Adrenal gland (tissue), 12 donors: ENCODE results near the gene OR9Q1. TPM values are rescaled to one million over a fixed set of nuclear protein-coding genes. Genes with fewer than 3 reads are reported as not detected.

Experiments
- DNase-seq, 7 donors: peaks; one replicate each; pipeline ENCODE4 v3.0.0-alpha.2; 2019 to 2020
- H3K27ac ChIP-seq, 5 donors: fragments of 200-600 bp; sonication (generic) in 4 of 5; 1 replicate in 3 of 5; 2 replicates in 2 of 5; pipeline versions ENCODE4 v1.5.1 to v1.8.0; 2016 to 2020; ENCODE audit warnings: mild to moderate bottlenecking in 1 of 5
- H3K27me3 ChIP-seq: fragments of 200-600 bp; 2 replicates; pipeline ENCODE4 v1.8.0; 2021
- H3K36me3 ChIP-seq, 2 donors: fragments of 200-600 bp; replicated peaks in 1 of 2; 1 replicate in 1 of 2; 2 replicates in 1 of 2; pipeline versions ENCODE4 v1.5.1 to v1.8.0; 2018 to 2022
- H3K4me1 ChIP-seq, 2 donors: fragments of 200-600 bp; replicated peaks in 1 of 2; 1 replicate in 1 of 2; 2 replicates in 1 of 2; pipeline versions ENCODE4 v1.5.1 to v1.8.0; 2018 to 2021
- H3K4me3 ChIP-seq, 4 donors: fragments of 200-600 bp; sonication (generic) in 3 of 4; one replicate each; pipeline ENCODE4 v1.5.1; 2016 to 2018
- H3K9me3 ChIP-seq, 3 donors: fragments of 200-600 bp; sonication (generic) in 1 of 3; replicated peaks in 1 of 3; 1 replicate in 2 of 3; 2 replicates in 1 of 3; pipeline versions ENCODE4 v1.5.1 to v1.8.0; 2016 to 2021
- CTCF ChIP-seq, 6 experiments: fragments of 450-650 bp in 4 of 6; fragments of 200-600 bp in 2 of 6; sonication (generic) in 1 of 6; IDR thresholded peaks; 1 replicate in 5 of 6; 2 replicates in 1 of 6; pipeline versions ENCODE4 v1.5.1 to v1.8.0; 2016 to 2021; ENCODE audit warnings: antibody characterized with exemption in 6 of 6, mild to moderate bottlenecking in 2 of 6, moderate library complexity in 1 of 6
- POLR2A ChIP-seq, 2 donors: fragments of 450-650 bp; IDR thresholded peaks; one replicate each; pipeline ENCODE4 v1.6.1; 2017; ENCODE audit warnings: antibody characterized with exemption in 2 of 2, mild to moderate bottlenecking in 2 of 2, moderate library complexity in 1 of 2
- WGBS, 4 donors: extraction: QIAGEN DNeasy Blood & Tissue Kit in 2 of 4; methylation state at CpG; one replicate each; pipeline versions ENCODE4 v1.1.5 to v1.1.7; 2013 to 2017; 5-methylcytosine and 5-hydroxymethylcytosine counted together
- intact Hi-C, 2 donors: fragments of 100-400 bp; cut with DNase I; formaldehyde crosslinking; loops; one replicate each; pipeline versions ENCODE4 v1.14.1 to v1.15.0; 2022 to 2023
- polyA plus RNA-seq, 3 donors: library from polyadenylated mRNA; stranded (reverse); fragments of 200-250 nt in 2 of 3; fragments of 350-450 nt in 1 of 3; fragmentation: Illumina TruSeq in 1 of 3; extraction: RNeasy Lipid Tissue Mini Kit (QIAGEN cat#74804) in 1 of 3; gene quantifications; one replicate each; pipeline ENCODE4 v1.2.3, GENCODE V29; 2013 to 2014
- small RNA-seq, 2 donors: library from RNA; depleted of rRNA; stranded (forward); fragments of <200 nt; gene quantifications; one replicate each; pipeline ENCODE3, GENCODE V24; 2016
- total RNA-seq, 9 donors: library from RNA; depleted of rRNA in 4 of 9; stranded (reverse); fragments of >200 nt in 4 of 9; fragments of 120-200 nt in 1 of 9; fragmentation: NEBNext Ultra II Directional in 1 of 9; extraction: Animal tissue kit (Norgen Biotek cat#: 25700) in 1 of 9; gene quantifications; one replicate each; pipeline versions ENCODE4 v1.1.0 to v1.2.4, GENCODE V29; 2013 to 2023
- donor health status: healthy with polysubstance abuse.
- donor health status: Bipolar disorder and iron deficiency.
- donor health status: DM: yes; HTN: yes; CAD: no.
- donor health status: DM: no; HTN: no; CAD: no.
- donor health status: DM: no; HTN: no; CAD: no.
- donor health status: DM: yes; HTN: yes; CAD: no.

Gene OR9Q1
- total and polyA plus RNA-seq, 12 donors: not detected

- H3K4me3 ChIP-seq: no peak overlapping the region
- WGBS, 4 donors: 59 to 74% (median 65%) methylated on average over 7 of the region's 7 CpGs
- H3K27ac ChIP-seq: no peak overlapping the region
- no peak for DNase-seq
- intact Hi-C loops: no loop called here
- H3K36me3 ChIP-seq: no peaks in the 10 kb centered on the region
- TF ChIP-seq CTCF (IDR thresholded peaks at IDR 0.05) (no peak), POLR2A (IDR thresholded peaks at IDR 0.05) (no peak)
- H3K9me3 ChIP-seq: no peaks in the 10 kb centered on the region
- no peaks in the 10 kb centered on the region for H3K4me1 ChIP-seq
- no peaks in the 10 kb centered on the region for H3K27me3 ChIP-seq
These were observed 199.0 kb downstream of the OR9Q1 start for GRCh38 chr11:58222721-58223120.

- no peaks in the 10 kb centered on the region for H3K36me3 ChIP-seq
- intact Hi-C loops: no loop called here
- DNase-seq: no peak
- no peak overlapping the region for H3K4me3 ChIP-seq
- 82 to 89% (median 87%) methylated on average over 32 of the region's 32 CpGs for WGBS, 4 donors
- no peaks in the 10 kb centered on the region for H3K4me1 ChIP-seq
- H3K27ac ChIP-seq: no peak overlapping the region
- H3K27me3 ChIP-seq: no peaks in the 10 kb centered on the region
- H3K9me3 ChIP-seq: no peaks in the 10 kb centered on the region
- TF ChIP-seq CTCF (IDR thresholded peaks at IDR 0.05) (no peak), POLR2A (IDR thresholded peaks at IDR 0.05) (no peak)
These were observed 204.4 kb downstream of the OR9Q1 start for GRCh38 chr11:58227956-58228615.

Small RNAs within 50 kb of the gene (small RNA-seq; reads per million reads assigned to genes)
- gene RNU6-899P: 0 reads per million in 2 donors

Other genes starting within 250 kb of the OR9Q1 start
- not detected for gene OR6Q1, start 7.1 kb downstream of the OR9Q1 start, total RNA-seq
- not detected for gene OR6Q1, start 7.1 kb downstream of the OR9Q1 start, polyA plus RNA-seq
- gene OR9I1, start 101.6 kb downstream of the OR9Q1 start, total RNA-seq: not detected
- gene OR9I1, start 101.6 kb downstream of the OR9Q1 start, polyA plus RNA-seq: not detected
- not detected for gene OR9Q2, start 165.2 kb downstream of the OR9Q1 start, total RNA-seq
- not detected for gene OR9Q2, start 165.2 kb downstream of the OR9Q1 start, polyA plus RNA-seq
- gene OR1S2, start 180.3 kb downstream of the OR9Q1 start, total RNA-seq: not detected
- gene OR1S2, start 180.3 kb downstream of the OR9Q1 start, polyA plus RNA-seq: not detected
- not detected for gene OR1S1, start 188.8 kb downstream of the OR9Q1 start, total RNA-seq
- not detected for gene OR1S1, start 188.8 kb downstream of the OR9Q1 start, polyA plus RNA-seq
- not detected for gene OR10Q1, start 205.0 kb downstream of the OR9Q1 start, total RNA-seq
- gene OR10Q1, start 205.0 kb downstream of the OR9Q1 start, polyA plus RNA-seq: not detected
- not detected for gene OR10W1, start 244.4 kb downstream of the OR9Q1 start, total RNA-seq
- gene OR10W1, start 244.4 kb downstream of the OR9Q1 start, polyA plus RNA-seq: not detected